ENCODE data around the gene GRID1.

- TF ChIP-seq, protein P1, sequence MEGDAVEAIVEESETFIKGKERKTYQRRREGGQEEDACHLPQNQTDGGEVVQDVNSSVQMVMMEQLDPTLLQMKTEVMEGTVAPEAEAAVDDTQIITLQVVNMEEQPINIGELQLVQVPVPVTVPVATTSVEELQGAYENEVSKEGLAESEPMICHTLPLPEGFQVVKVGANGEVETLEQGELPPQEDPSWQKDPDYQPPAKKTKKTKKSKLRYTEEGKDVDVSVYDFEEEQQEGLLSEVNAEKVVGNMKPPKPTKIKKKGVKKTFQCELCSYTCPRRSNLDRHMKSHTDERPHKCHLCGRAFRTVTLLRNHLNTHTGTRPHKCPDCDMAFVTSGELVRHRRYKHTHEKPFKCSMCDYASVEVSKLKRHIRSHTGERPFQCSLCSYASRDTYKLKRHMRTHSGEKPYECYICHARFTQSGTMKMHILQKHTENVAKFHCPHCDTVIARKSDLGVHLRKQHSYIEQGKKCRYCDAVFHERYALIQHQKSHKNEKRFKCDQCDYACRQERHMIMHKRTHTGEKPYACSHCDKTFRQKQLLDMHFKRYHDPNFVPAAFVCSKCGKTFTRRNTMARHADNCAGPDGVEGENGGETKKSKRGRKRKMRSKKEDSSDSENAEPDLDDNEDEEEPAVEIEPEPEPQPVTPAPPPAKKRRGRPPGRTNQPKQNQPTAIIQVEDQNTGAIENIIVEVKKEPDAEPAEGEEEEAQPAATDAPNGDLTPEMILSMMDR (conservative IDR thresholded peaks at IDR 0.05; ENCODE audit: low read depth, low read length): no peak
- TF ChIP-seq EZH2 (IDR thresholded peaks at IDR 0.05; ENCODE audit: low read length, unreplicated experiment) (no peak), EZH2phosphoT487 (IDR thresholded peaks at IDR 0.05; ENCODE audit: borderline replicate concordance, low read length) (no peak)
Observed at GRCh38 chr10:85961479-85962067, 405.0 kb downstream of the GRID1 start.

Data from PC-3 (cell line).